ENCODE data around the gene PIGQ.

PIGQ gene

GRCh38 chr16:628321-629061 is 58.7 kb downstream of the PIGQ start:
- DNase-seq (ENCODE audit: low read depth) = no peak

GRCh38 chr16:629185-629832 is 59.5 kb downstream of the PIGQ start:
- no peak for DNase-seq (ENCODE audit: low read depth)

- no peak for DNase-seq (ENCODE audit: low read depth)
These were observed 60.1 kb downstream of the PIGQ start for GRCh38 chr16:629833-630248.

- DNase-seq (ENCODE audit: low read depth) = no peak
These were observed 60.6 kb downstream of the PIGQ start for GRCh38 chr16:630249-630814.

GRCh38 chr16:630815-631405 is 61.1 kb downstream of the PIGQ start, which contains the start of gene WFIKKN1:
Gene WFIKKN1, plus strand, starts transcription at chr16:630985. Its CDS starts 269 bp downstream, at chr16:631254.
- no peak for DNase-seq (ENCODE audit: low read depth)

- DNase-seq (ENCODE audit: low read depth) = no peak
These were observed 62.1 kb downstream of the PIGQ start for GRCh38 chr16:631808-632358.

GRCh38 chr16:632486-633335 is 62.9 kb downstream of the PIGQ start:
- no peak for DNase-seq (ENCODE audit: low read depth)

- no peak for DNase-seq (ENCODE audit: low read depth)
These were observed 63.7 kb downstream of the PIGQ start for GRCh38 chr16:633336-634050.
